OCI-LY3 (cell line): ENCODE data around the gene PLA2G2D.
A peak's percentile ranks its signal among the peaks of the same experiment; 100 is the strongest.

ENCODE experiments used
- H2AFZ ChIP-seq: fragments of 200-600, 300-600 bp; shearing (Covaris generic); 2 replicates; pipeline ENCODE4 v1.6.0; 2014; ENCODE audit warnings: antibody characterized with exemption, low read depth, low read length
- H3K27ac ChIP-seq: fragments of 200-600, 300-600 bp; sonication (generic); 2 replicates; pipeline ENCODE4 v1.5.1; 2014; ENCODE audit warnings: mild to moderate bottlenecking, low read length, moderate library complexity, mixed read lengths
- H3K27me3 ChIP-seq: fragments of 200-600, 300-600 bp; sonication (generic); 2 replicates; pipeline ENCODE4 v1.6.1; 2014; ENCODE audit warnings: low read depth, low read length, mixed read lengths
- H3K36me3 ChIP-seq: fragments of 200-600, 300-600 bp; sonication (generic); replicated peaks from 2 replicates; pipeline ENCODE3; 2014; ENCODE audit warnings: low read depth, low read length, mixed read lengths
- H3K4me1 ChIP-seq: fragments of 300-600, 200-600 bp; sonication (generic); 2 replicates; pipeline ENCODE4 v1.6.1; 2014; ENCODE audit warnings: low read length, mixed read lengths
- H3K4me2 ChIP-seq: fragments of 200-600, 300-600 bp; sonication (generic); 2 replicates; pipeline ENCODE4 v1.6.1; 2014; ENCODE audit warnings: low read length, mixed read lengths
- H3K4me3 ChIP-seq: fragments of 300-600, 200-600 bp; sonication (generic); 2 replicates; pipeline ENCODE4 v1.5.1; 2014; ENCODE audit warnings: antibody characterized with exemption, mild to moderate bottlenecking, low read length, moderate library complexity
- H3K79me2 ChIP-seq: fragments of 300-600, 200-600 bp; shearing (Covaris generic); 2 replicates; pipeline ENCODE4 v1.6.1; 2014; ENCODE audit warnings: mild to moderate bottlenecking, low read length, mixed read lengths
- H3K9ac ChIP-seq: fragments of 300-600, 200-600 bp; shearing (Covaris generic); 2 replicates; pipeline ENCODE4 v1.6.0; 2014; ENCODE audit warnings: mild to moderate bottlenecking, low read length, moderate library complexity
- H3K9me3 ChIP-seq: fragments of 200-600, 300-600 bp; shearing (Covaris generic); 2 replicates; pipeline ENCODE4 v1.6.1; 2014; ENCODE audit warnings: low read length, mixed read lengths; ENCODE audit not compliant: insufficient read depth
- H4K20me1 ChIP-seq: fragments of 200-600, 300-600 bp; sonication (generic); 2 replicates; pipeline ENCODE4 v1.6.1; 2016; ENCODE audit warnings: low read length, mixed read lengths; ENCODE audit not compliant: insufficient read depth
- EZH2phosphoT487 ChIP-seq: fragments of 200-600 bp; shearing (Covaris generic); IDR thresholded peaks from 2 replicates; pipeline ENCODE4 v1.6.1; 2018; ENCODE audit warnings: antibody characterized with exemption, mixed run types, low read depth
- TF ChIP-seq, protein P1 (sequence below): fragments of 200-600, 300-600 bp; sonication (generic); IDR thresholded peaks from 2 replicates; pipeline ENCODE4 v1.5.1; 2014; ENCODE audit warnings: antibody characterized with exemption, low read length, low read depth

Gene PLA2G2D

DNA sequence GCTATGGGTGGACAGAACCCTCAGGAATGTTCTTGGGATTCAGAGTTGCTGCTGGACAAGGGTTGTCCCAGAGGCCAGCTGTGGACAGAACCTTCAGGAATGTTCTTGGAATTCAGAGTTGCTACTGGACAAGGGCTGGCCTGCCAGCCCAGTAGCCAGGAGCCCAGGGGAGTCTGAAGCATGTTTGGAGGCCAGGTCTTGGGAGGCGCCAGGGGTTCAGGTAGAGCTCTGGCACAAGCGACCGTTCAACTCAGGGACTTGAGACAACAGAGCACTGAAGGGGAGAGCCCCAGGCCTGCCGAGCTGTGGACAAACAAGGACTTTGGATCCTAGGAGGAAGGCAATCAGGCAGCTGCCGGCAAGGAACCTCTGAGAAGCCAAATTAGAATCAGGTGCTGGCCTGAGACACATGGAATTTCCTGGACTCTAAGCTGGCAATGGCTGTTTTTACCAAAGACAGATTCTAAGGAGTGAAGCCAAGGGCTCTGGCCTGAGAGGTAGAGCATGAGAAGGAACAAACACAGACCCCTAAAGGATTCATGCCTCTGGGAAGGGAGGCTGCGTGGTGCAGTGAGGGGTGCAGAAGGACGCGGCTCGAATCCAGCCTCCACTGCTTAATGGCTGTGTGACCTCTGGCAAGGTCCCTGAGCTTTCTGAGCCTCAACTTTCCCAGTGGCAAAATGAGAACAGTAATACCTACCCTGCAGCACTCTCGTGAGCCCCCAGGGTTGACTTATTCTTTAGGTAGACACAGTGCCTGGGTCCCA, 36.0 kb downstream of the PLA2G2D start:
- Histone ChIP-seq H3K27me3 (no peaks in the 10 kb centered on the region), H3K36me3 (no peaks in the 10 kb centered on the region), H3K4me3 (no peak overlapping the region), H2AFZ (no peak overlapping the region), H3K79me2 (no peaks in the 10 kb centered on the region), H3K4me1 (peaks cover 32% of the 10 kb centered on the region), H3K4me2 (no peak overlapping the region), H3K9me3 (no peaks in the 10 kb centered on the region), H3K9ac (no peak overlapping the region), H3K27ac (no peak overlapping the region), H4K20me1 (no peaks in the 10 kb centered on the region)
- TF ChIP-seq, protein P1, sequence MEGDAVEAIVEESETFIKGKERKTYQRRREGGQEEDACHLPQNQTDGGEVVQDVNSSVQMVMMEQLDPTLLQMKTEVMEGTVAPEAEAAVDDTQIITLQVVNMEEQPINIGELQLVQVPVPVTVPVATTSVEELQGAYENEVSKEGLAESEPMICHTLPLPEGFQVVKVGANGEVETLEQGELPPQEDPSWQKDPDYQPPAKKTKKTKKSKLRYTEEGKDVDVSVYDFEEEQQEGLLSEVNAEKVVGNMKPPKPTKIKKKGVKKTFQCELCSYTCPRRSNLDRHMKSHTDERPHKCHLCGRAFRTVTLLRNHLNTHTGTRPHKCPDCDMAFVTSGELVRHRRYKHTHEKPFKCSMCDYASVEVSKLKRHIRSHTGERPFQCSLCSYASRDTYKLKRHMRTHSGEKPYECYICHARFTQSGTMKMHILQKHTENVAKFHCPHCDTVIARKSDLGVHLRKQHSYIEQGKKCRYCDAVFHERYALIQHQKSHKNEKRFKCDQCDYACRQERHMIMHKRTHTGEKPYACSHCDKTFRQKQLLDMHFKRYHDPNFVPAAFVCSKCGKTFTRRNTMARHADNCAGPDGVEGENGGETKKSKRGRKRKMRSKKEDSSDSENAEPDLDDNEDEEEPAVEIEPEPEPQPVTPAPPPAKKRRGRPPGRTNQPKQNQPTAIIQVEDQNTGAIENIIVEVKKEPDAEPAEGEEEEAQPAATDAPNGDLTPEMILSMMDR: no peak
- no peak for TF ChIP-seq EZH2phosphoT487

GRCh38 chr1:20082772-20083171, 36.6 kb downstream of the PLA2G2D start:
- H3K79me2 ChIP-seq: no peaks in the 10 kb centered on the region
- TF ChIP-seq, protein P1: no peak
- no peak overlapping the region for H2AFZ ChIP-seq
- H4K20me1 ChIP-seq: no peaks in the 10 kb centered on the region
- no peaks in the 10 kb centered on the region for H3K27me3 ChIP-seq
- no peaks in the 10 kb centered on the region for H3K9me3 ChIP-seq
- peaks cover 37% of the 10 kb centered on the region for H3K4me1 ChIP-seq
- H3K4me2 ChIP-seq: no peak overlapping the region
- no peak overlapping the region for H3K27ac ChIP-seq
- no peak overlapping the region for H3K9ac ChIP-seq
- H3K4me3 ChIP-seq: no peak overlapping the region
- no peaks in the 10 kb centered on the region for H3K36me3 ChIP-seq

GRCh38 chr1:20081353-20081810, 38.0 kb downstream of the PLA2G2D start:
- H3K9ac ChIP-seq: peak overlapping the region; percentile 4; the same call in 1 of the 2 replicates
- H3K4me1 ChIP-seq: peaks cover 51% of the 10 kb centered on the region
- TF ChIP-seq EZH2phosphoT487: no peak
- TF ChIP-seq, protein P1: no peak
- no peaks in the 10 kb centered on the region for H3K27me3 ChIP-seq
- H3K9me3 ChIP-seq: no peaks in the 10 kb centered on the region
- peak overlapping the region; percentile 85; the same call in 1 of the 2 replicates for H2AFZ ChIP-seq
- no peaks in the 10 kb centered on the region for H3K36me3 ChIP-seq
- no peak overlapping the region for H3K27ac ChIP-seq
- H4K20me1 ChIP-seq: no peaks in the 10 kb centered on the region
- no peaks in the 10 kb centered on the region for H3K79me2 ChIP-seq
- H3K4me3 ChIP-seq: peak overlapping the region; percentile 63; the same call in 1 of the 2 replicates
- peak overlapping the region; percentile 85 for H3K4me2 ChIP-seq

DNA sequence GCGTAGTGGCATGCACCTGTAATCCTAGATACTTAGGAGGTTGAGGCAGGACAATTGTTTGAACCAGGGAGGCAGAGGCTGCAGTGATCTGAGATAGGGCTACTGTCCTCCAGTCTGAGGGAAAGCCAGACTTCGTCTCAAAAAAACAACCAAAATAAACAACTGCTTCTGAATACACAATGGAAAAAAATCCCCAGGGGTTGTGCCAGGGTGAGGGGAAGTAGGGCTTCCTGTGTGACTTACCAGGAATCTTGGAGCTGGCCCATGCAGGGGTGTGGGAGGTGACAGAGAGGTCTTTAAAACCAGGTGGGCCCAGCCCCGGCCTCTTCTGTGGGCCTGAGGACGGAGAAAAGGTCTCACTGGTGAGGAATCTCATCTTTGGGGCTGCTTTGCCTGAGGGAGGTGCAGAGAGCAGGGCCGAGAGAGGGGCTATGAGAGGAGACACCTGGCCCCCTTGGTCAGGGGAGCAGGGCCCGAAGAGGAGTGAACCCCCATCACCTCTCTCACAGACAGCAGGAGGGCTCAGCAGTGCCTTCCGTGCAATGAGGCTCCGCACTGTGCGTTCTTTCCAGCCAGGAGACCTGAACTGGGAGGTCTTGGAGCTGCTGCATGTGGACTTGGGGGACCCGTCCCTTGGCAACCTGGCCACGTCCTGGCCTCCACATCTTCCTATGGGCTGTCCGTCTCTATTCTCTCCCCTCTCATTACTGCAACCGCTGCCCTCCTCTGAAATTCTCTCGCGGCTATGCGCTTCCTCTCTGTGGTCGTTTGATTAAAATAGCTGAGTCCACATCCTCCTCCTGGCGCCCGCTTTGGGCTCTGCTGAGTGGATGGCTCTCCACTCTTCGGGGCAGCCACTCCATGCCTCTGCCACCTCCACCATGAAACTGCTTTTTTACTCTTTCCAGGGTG, 38.6 kb downstream of the PLA2G2D start:
- H2AFZ ChIP-seq: peak overlapping the region; percentile 85; the same call in 1 of the 2 replicates
- no peaks in the 10 kb centered on the region for H3K27me3 ChIP-seq
- TF ChIP-seq, protein P1: peak; percentile 14
- no peak for TF ChIP-seq EZH2phosphoT487
- no peaks in the 10 kb centered on the region for H3K9me3 ChIP-seq
- H3K79me2 ChIP-seq: no peaks in the 10 kb centered on the region
- H3K27ac ChIP-seq: no peak overlapping the region
- peak overlapping the region; percentile 63 for H3K4me3 ChIP-seq
- no peaks in the 10 kb centered on the region for H4K20me1 ChIP-seq
- no peaks in the 10 kb centered on the region for H3K36me3 ChIP-seq
- peaks cover 51% of the 10 kb centered on the region for H3K4me1 ChIP-seq
- peak overlapping the region; percentile 85 for H3K4me2 ChIP-seq
- peak overlapping the region; percentile 40; the same call in 1 of the 2 replicates for H3K9ac ChIP-seq
